H1 (cell line): ENCODE data around the gene GPATCH4. TPM values are rescaled to one million over a fixed set of nuclear protein-coding genes. Genes with fewer than 3 reads are reported as not detected.
"Not testable (repeated sequence)": the region's sequence is repeated elsewhere in the genome, so short reads cannot be mapped to it uniquely, and the experiment has no call there.

ENCODE experiments used
- CTCF ChIA-PET: fragments of 300-600 bp; sonication (Branson Sonifier 250); formaldehyde crosslinking; loops from one replicate; lab custom pipeline; 2021; ENCODE audit not compliant: partially characterized antibody; lab: Charles Lee
- POLR2A ChIA-PET: fragments of 300-600 bp; sonication (Branson Sonifier 250); formaldehyde crosslinking; loops from one replicate; lab custom pipeline; 2021; ENCODE audit warnings: inconsistent platforms; ENCODE audit not compliant: partially characterized antibody; lab: Charles Lee
- DNase-seq, 2 experiments: peaks; one replicate each; pipeline versions ENCODE4 v3.0.0 to v3.0.0-alpha.2; 2010 to 2022; ENCODE audit warnings: low spot score in 2 of 2, low read depth in 1 of 2, mixed read lengths in 1 of 2
- FAIRE-seq: peaks from 2 replicates; lab custom pipeline; 2011; peaks lifted over from hg19 to GRCh38; lab: Jason Lieb, UNC
- H2AFZ ChIP-seq: 2 replicates; pipeline ENCODE4 v1.8.1; 2012; ENCODE audit warnings: low read length, inconsistent platforms
- H2AK5ac ChIP-seq: 2 replicates; pipeline ENCODE4 v1.6.1; 2013; ENCODE audit warnings: low read depth, low read length
- H2BK120ac ChIP-seq: replicated peaks from 2 replicates; pipeline ENCODE3; 2013; ENCODE audit warnings: low read depth, low read length, inconsistent platforms
- H2BK12ac ChIP-seq: 2 replicates; pipeline ENCODE4 v1.6.1; 2013; ENCODE audit warnings: low read depth, low read length
- H2BK15ac ChIP-seq: 2 replicates; pipeline ENCODE4 v1.6.1; 2013; ENCODE audit warnings: low read length
- H2BK20ac ChIP-seq: 2 replicates; pipeline ENCODE4 v1.6.1; 2013; ENCODE audit warnings: low read length
- H2BK5ac ChIP-seq: 2 replicates; pipeline ENCODE4 v1.6.1; 2013; ENCODE audit warnings: low read depth, low read length
- H3K14ac ChIP-seq: 2 replicates; pipeline ENCODE4 v1.6.1; 2013; ENCODE audit warnings: inconsistent platforms; ENCODE audit not compliant: insufficient read length
- H3K18ac ChIP-seq: 2 replicates; pipeline ENCODE4 v1.6.1; 2013; ENCODE audit warnings: low read length; ENCODE audit errors: extremely low read depth
- H3K23ac ChIP-seq: 2 replicates; pipeline ENCODE4 v1.6.1; 2013; ENCODE audit warnings: inconsistent platforms; ENCODE audit not compliant: insufficient read length
- H3K23me2 ChIP-seq: 2 replicates; pipeline ENCODE4 v1.6.1; 2013; ENCODE audit warnings: low read depth, low read length
- H3K27ac ChIP-seq: 2 replicates; pipeline ENCODE4 v1.6.1; 2011; ENCODE audit warnings: low read depth, low read length, inconsistent platforms
- H3K27me3 ChIP-seq, 4 experiments: replicated peaks in 1 of 4; 1 replicate in 1 of 4; 2 replicates in 3 of 4; pipeline versions ENCODE4 v1.6.1 to v1.8.1; 2011 to 2013; ENCODE audit warnings: low read length in 3 of 4, mild to moderate bottlenecking in 3 of 4, inconsistent platforms in 2 of 4, mixed read lengths in 2 of 4, moderate library complexity in 1 of 4; ENCODE audit not compliant: control insufficient read depth in 3 of 4, insufficient read depth in 3 of 4; ENCODE audit errors: extremely low read depth in 1 of 4
- H3K36me3 ChIP-seq, 4 experiments: 2 replicates each; pipeline versions ENCODE4 v1.6.1 to v1.8.1; 2011 to 2013; ENCODE audit warnings: mild to moderate bottlenecking in 4 of 4, low read length in 3 of 4, moderate library complexity in 2 of 4, control low read depth in 1 of 4, inconsistent platforms in 1 of 4; ENCODE audit not compliant: insufficient read depth in 4 of 4, control insufficient read depth in 2 of 4
- H3K4ac ChIP-seq: replicated peaks from 2 replicates; pipeline ENCODE3; 2013; ENCODE audit warnings: low read length, low read depth, mixed read lengths, inconsistent platforms; ENCODE audit not compliant: insufficient read length
- H3K4me1 ChIP-seq, 4 experiments: replicated peaks in 1 of 4; 1 replicate in 1 of 4; 2 replicates in 3 of 4; pipeline versions ENCODE4 v1.6.1 to v1.8.1; 2011 to 2013; ENCODE audit warnings: low read length in 3 of 4, inconsistent platforms in 2 of 4, mixed read lengths in 1 of 4; ENCODE audit not compliant: insufficient read depth in 4 of 4, control insufficient read depth in 3 of 4
- H3K4me2 ChIP-seq, 2 experiments: 2 replicates each; pipeline versions ENCODE4 v1.6.1 to v1.8.1; 2011 to 2013; ENCODE audit warnings: low read depth in 2 of 2, low read length in 2 of 2, control low read depth in 1 of 2, inconsistent platforms in 1 of 2, mild to moderate bottlenecking in 1 of 2; ENCODE audit not compliant: insufficient read depth in 1 of 2
- H3K4me3 ChIP-seq, 4 experiments: fragments of 200-600, 300-600 bp in 1 of 4; sonication (generic), shearing (Covaris generic), sonication (Bioruptor Twin) in 1 of 4; 2 replicates each; pipeline versions ENCODE4 v1.5.1 to v1.8.1; 2011 to 2016; ENCODE audit warnings: low read length in 4 of 4, low read depth in 3 of 4, control low read depth in 2 of 4, inconsistent platforms in 2 of 4, mild to moderate bottlenecking in 2 of 4, mixed read lengths in 1 of 4, moderate library complexity in 1 of 4; ENCODE audit not compliant: insufficient read depth in 2 of 4; ENCODE audit errors: extremely low read depth in 1 of 4
- H3K56ac ChIP-seq: replicated peaks from 2 replicates; pipeline ENCODE3; 2013; ENCODE audit warnings: low read depth, mild to moderate bottlenecking, mixed read lengths, low read length, inconsistent platforms; ENCODE audit not compliant: insufficient read length
- H3K79me1 ChIP-seq: 2 replicates; pipeline ENCODE4 v1.6.1; 2013; ENCODE audit warnings: low read depth, low read length, control low read depth
- H3K79me2 ChIP-seq, 2 experiments: 2 replicates each; pipeline versions ENCODE4 v1.6.1 to v1.8.1; 2012 to 2013; ENCODE audit warnings: low read length in 2 of 2, mild to moderate bottlenecking in 2 of 2, inconsistent platforms in 1 of 2; ENCODE audit not compliant: insufficient read depth in 2 of 2, control insufficient read depth in 1 of 2
- H3K9ac ChIP-seq, 4 experiments: replicated peaks in 1 of 4; 1 replicate in 1 of 4; 2 replicates in 3 of 4; pipeline versions ENCODE4 v1.6.1 to v1.8.1; 2011 to 2013; ENCODE audit warnings: low read depth in 3 of 4, low read length in 3 of 4, control low read depth in 2 of 4, mild to moderate bottlenecking in 2 of 4, moderate library complexity in 2 of 4, inconsistent platforms in 1 of 4; ENCODE audit errors: extremely low read depth in 1 of 4
- H3K9me3 ChIP-seq, 2 experiments: 2 replicates each; pipeline versions ENCODE4 v1.6.1 to v1.8.1; 2012 to 2013; ENCODE audit warnings: mild to moderate bottlenecking in 2 of 2, moderate library complexity in 2 of 2, control low read depth in 1 of 2, inconsistent platforms in 1 of 2, low read depth in 1 of 2, low read length in 1 of 2, mixed read lengths in 1 of 2; ENCODE audit not compliant: insufficient read depth in 2 of 2
- H4K20me1 ChIP-seq, 2 experiments: replicated peaks in 1 of 2; 2 replicates each; pipeline versions ENCODE3 to v1.8.1; 2011 to 2013; ENCODE audit warnings: inconsistent platforms in 2 of 2, low read length in 2 of 2, mild to moderate bottlenecking in 1 of 2; ENCODE audit not compliant: insufficient read depth in 2 of 2, control insufficient read depth in 1 of 2
- H4K5ac ChIP-seq: 2 replicates; pipeline ENCODE4 v1.6.1; 2013; ENCODE audit warnings: low read length, low read depth, mixed read lengths, inconsistent platforms; ENCODE audit not compliant: insufficient read length
- H4K8ac ChIP-seq: 2 replicates; pipeline ENCODE4 v1.8.0; 2013; ENCODE audit warnings: mild to moderate bottlenecking, moderate library complexity, low read length, inconsistent platforms; ENCODE audit not compliant: insufficient read depth; ENCODE audit errors: extremely low read depth
- H4K91ac ChIP-seq: replicated peaks from 2 replicates; pipeline ENCODE3; 2013; ENCODE audit warnings: low read length, mixed read lengths, inconsistent platforms; ENCODE audit not compliant: insufficient read length
- CBX5 ChIP-seq: fragments of 300-800, 300-1000 bp; sonication (generic); IDR thresholded peaks from 2 replicates; pipeline ENCODE4 v1.7.1; 2016; ENCODE audit warnings: antibody characterized with exemption, low read length, low read depth
- CHD1 ChIP-seq: IDR thresholded peaks from 2 replicates; pipeline ENCODE4 v1.6.1; 2012; ENCODE audit warnings: low read depth, low read length, improper control_type of control experiment
- CTBP2 ChIP-seq: IDR thresholded peaks from 2 replicates; pipeline ENCODE4 v1.7.0; 2011; ENCODE audit warnings: borderline replicate concordance, mild to moderate bottlenecking, moderate library complexity, mixed read lengths, low read length; ENCODE audit not compliant: insufficient read depth, insufficient read length
- MAX ChIP-seq: IDR thresholded peaks from 2 replicates; pipeline ENCODE4 v1.6.1; 2012; ENCODE audit warnings: inconsistent platforms
- NANOG ChIP-seq: IDR thresholded peaks from 2 replicates; pipeline ENCODE4 v1.6.1; 2011; ENCODE audit warnings: low read length, low read depth, mild to moderate bottlenecking, inconsistent platforms; ENCODE audit not compliant: insufficient read depth, poor library complexity, severe bottlenecking
- TAF7 ChIP-seq: optimal IDR thresholded peaks from 2 replicates; pipeline ENCODE3; 2011; ENCODE audit warnings: low read depth, mild to moderate bottlenecking, inconsistent platforms, low read length, moderate library complexity, borderline replicate concordance
- USF2 ChIP-seq: IDR thresholded peaks from 2 replicates; pipeline ENCODE4 v1.6.1; 2011; ENCODE audit warnings: low read length, improper control_type of control experiment
- WGBS, 2 experiments: shearing (Covaris generic) in 1 of 2; methylation state at CpG; one replicate each; pipeline versions ENCODE4 v1.1.6 to v1.1.7; 2013 to 2015; ENCODE audit warnings: low lambda C conversion rate in 2 of 2, mixed read lengths in 2 of 2, inconsistent platforms in 1 of 2, low coverage in 1 of 2, missing lambda C conversion rate in 1 of 2; ENCODE audit not compliant: insufficient replicate concordance in 2 of 2, insufficient coverage in 1 of 2, insufficient read length in 1 of 2; ENCODE audit errors: extremely low coverage in 1 of 2, missing lambda C conversion rate in 1 of 2; 5-methylcytosine and 5-hydroxymethylcytosine counted together
- polyA plus RNA-seq, 7 experiments: library from polyadenylated mRNA; depleted of rRNA in 3 of 7; stranded (reverse) in 5 of 7; unstranded in 2 of 7; fragments of >200 nt in 5 of 7; fragments of 200-250 nt in 2 of 7; gene quantifications; 1 replicate in 5 of 7; 2 replicates in 1 of 7; 4 replicates in 1 of 7; pipeline versions ENCODE4 v1.2.1 to v1.2.3, GENCODE V29; 2011 to 2013; ENCODE audit warnings: missing spikeins in 2 of 7, mixed read lengths in 2 of 7
- total RNA-seq: library from RNA; stranded (reverse); fragmentation: NEBNext Ultra II Directional; extraction: Animal tissue kit (Norgen Biotek cat#: 25700); gene quantifications from 2 replicates; pipeline ENCODE4 v1.2.1, GENCODE V29; 2021

GPATCH4 gene
- total and polyA plus RNA-seq, 2 of the 8 experiments (the other 6 are each of a cell fraction or from before 2014, with no cell fraction given) = 20.5 to 47.9 TPM

- no peak for TF ChIP-seq USF2
- no peak for TF ChIP-seq CBX5
- no peak for TF ChIP-seq CHD1
- TF ChIP-seq CTBP2 = no peak
- TF ChIP-seq MAX = no peak
- TF ChIP-seq NANOG = no peak
- no peak for TF ChIP-seq TAF7
- TF ChIP-seq, all 59 proteins: peak for 0
Measured at GRCh38 chr1:156632355-156632754, 31.1 kb upstream of the GPATCH4 start (continued).

- H3K27me3 ChIP-seq, H3K79me2 ChIP-seq, H3K4me2 ChIP-seq, H2BK5ac ChIP-seq, H3K18ac ChIP-seq, H3K9ac ChIP-seq, H4K20me1 ChIP-seq, H2BK120ac ChIP-seq, H2BK20ac ChIP-seq, H3K4ac ChIP-seq, H3K56ac ChIP-seq, FAIRE-seq, H3K23ac ChIP-seq, H3K79me1 ChIP-seq, H2AK5ac ChIP-seq, H3K9me3 ChIP-seq, H2AFZ ChIP-seq, H4K91ac ChIP-seq, H2BK12ac ChIP-seq, H4K5ac ChIP-seq, H3K23me2 ChIP-seq, DNase-seq, H3K36me3 ChIP-seq, H3K4me1 ChIP-seq, H3K4me3 ChIP-seq, H3K27ac ChIP-seq, H3K14ac ChIP-seq, H4K8ac ChIP-seq: not testable (repeated sequence)
- 88% methylated on average over 7 of the region's 9 CpGs; no CpG with 5 or more reads in 1 of the 2 experiments for WGBS, 2 experiments
- ChIA-PET POLR2A (interaction anchor here (0.6 to 1.5 kb wide), 3 partner anchors 11 to 30 kb away, joined by 3 to 4 read pairs (median 4); partner anchors contain the start of gene HAPLN2), CTCF (interaction anchor here (0.7 to 43.0 kb wide), 11 partner anchors 10 to 176 kb away, joined by 3 to 868 read pairs (median 4); partner anchors contain the start of genes BCAN, CRABP2, HAPLN2 and NES)
- 0 out of 2 replicates have a peak overlapping the region, but pooled peaks have one; percentile 2 for H2BK15ac ChIP-seq
Measured at GRCh38 chr1:156631152-156631551, 29.9 kb upstream of the GPATCH4 start.
